ENCODE measurements around the gene USP30. TPM values are rescaled to one million over a fixed set of nuclear protein-coding genes. Genes with fewer than 3 reads are reported as not detected.
A peak's percentile ranks its signal among the peaks of the same experiment; 100 is the strongest.

USP30 gene
- total and polyA plus RNA-seq, 9 of the 15 experiments (the other 6 are each of a cell fraction or from before 2014, with no cell fraction given): 1.4 to 15.2 (median 7.0) TPM

DNA sequence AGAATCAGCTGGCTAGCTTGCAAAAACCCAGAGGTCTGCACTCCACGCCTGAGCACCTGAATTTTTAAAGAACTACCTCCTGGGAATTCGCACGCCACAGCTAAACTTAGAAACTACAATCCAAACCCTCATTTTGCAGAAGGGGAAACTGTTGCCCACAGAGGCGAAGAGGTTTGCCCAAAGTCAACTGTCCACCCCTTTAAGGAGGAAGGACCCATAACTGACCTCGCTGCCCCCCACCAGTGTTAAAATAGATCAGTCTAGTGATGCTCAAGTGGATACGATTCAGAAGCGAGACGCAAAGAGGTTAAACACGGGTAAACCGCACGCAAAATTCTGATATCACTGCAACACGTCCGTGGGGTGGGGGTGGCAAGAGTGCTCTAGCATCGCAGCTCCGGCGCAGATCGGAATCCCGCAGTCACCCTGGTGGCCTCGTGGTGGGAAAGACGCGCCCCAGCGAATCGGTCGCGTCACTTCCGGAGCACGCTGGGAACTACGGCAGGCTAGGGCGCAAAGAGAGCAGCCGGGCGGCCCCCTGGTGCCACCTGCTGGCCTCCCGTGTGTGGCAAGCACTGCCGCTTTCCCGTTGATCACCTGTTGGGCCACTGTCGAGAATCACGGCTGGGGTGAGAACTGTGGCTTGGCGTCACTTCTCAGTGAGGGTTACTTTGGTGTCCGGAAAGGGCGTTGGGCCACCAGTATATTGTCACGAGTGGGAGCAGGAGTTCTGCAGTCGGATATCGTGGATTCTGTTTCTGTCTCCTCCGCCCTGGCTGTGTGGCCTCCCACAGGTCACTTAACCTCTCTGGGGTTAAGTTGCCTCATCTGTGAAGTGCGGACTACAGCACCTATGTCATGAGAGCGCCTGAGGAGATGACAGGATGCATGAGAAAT is 40.9 kb downstream of the USP30 start, which contains the start of gene ALKBH2 (continued):
- TF ChIP-seq, protein P1, sequence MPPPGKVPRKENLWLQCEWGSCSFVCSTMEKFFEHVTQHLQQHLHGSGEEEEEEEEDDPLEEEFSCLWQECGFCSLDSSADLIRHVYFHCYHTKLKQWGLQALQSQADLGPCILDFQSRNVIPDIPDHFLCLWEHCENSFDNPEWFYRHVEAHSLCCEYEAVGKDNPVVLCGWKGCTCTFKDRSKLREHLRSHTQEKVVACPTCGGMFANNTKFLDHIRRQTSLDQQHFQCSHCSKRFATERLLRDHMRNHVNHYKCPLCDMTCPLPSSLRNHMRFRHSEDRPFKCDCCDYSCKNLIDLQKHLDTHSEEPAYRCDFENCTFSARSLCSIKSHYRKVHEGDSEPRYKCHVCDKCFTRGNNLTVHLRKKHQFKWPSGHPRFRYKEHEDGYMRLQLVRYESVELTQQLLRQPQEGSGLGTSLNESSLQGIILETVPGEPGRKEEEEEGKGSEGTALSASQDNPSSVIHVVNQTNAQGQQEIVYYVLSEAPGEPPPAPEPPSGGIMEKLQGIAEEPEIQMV (tag; conservative IDR thresholded peaks at IDR 0.05; ENCODE audit: low read depth): no peak
- TF ChIP-seq CBX5 (IDR thresholded peaks at IDR 0.05; ENCODE audit: borderline replicate concordance, low read depth): no peak
- no peak for TF ChIP-seq ZKSCAN8 (CRISPR knock-in tag; IDR thresholded peaks at IDR 0.05)
- TF ChIP-seq COPS2 (conservative IDR thresholded peaks at IDR 0.05): no peak
- no peak for TF ChIP-seq HNRNPH1 (optimal IDR thresholded peaks at IDR 0.05; ENCODE audit: low read depth, low read length)
- peak; percentile 58; the same call in 1 of the 2 replicates for TF ChIP-seq ZNF431 (CRISPR knock-in tag; IDR thresholded peaks at IDR 0.05)
- TF ChIP-seq, protein P2, sequence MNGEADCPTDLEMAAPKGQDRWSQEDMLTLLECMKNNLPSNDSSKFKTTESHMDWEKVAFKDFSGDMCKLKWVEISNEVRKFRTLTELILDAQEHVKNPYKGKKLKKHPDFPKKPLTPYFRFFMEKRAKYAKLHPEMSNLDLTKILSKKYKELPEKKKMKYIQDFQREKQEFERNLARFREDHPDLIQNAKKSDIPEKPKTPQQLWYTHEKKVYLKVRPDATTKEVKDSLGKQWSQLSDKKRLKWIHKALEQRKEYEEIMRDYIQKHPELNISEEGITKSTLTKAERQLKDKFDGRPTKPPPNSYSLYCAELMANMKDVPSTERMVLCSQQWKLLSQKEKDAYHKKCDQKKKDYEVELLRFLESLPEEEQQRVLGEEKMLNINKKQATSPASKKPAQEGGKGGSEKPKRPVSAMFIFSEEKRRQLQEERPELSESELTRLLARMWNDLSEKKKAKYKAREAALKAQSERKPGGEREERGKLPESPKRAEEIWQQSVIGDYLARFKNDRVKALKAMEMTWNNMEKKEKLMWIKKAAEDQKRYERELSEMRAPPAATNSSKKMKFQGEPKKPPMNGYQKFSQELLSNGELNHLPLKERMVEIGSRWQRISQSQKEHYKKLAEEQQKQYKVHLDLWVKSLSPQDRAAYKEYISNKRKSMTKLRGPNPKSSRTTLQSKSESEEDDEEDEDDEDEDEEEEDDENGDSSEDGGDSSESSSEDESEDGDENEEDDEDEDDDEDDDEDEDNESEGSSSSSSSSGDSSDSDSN (IDR thresholded peaks at IDR 0.05; ENCODE audit: borderline replicate concordance in 1 of 2, low read depth in 2 of 2, low read length in 2 of 2): no peak
- TF ChIP-seq IRF2 (CRISPR knock-in tag; IDR thresholded peaks at IDR 0.05): no peak
- no peak for TF ChIP-seq ZC3H11A (IDR thresholded peaks at IDR 0.05; ENCODE audit: low read depth, low read length)
- TF ChIP-seq, protein P3, sequence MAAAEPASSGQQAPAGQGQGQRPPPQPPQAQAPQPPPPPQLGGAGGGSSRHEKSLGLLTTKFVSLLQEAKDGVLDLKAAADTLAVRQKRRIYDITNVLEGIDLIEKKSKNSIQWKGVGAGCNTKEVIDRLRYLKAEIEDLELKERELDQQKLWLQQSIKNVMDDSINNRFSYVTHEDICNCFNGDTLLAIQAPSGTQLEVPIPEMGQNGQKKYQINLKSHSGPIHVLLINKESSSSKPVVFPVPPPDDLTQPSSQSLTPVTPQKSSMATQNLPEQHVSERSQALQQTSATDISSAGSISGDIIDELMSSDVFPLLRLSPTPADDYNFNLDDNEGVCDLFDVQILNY (CRISPR knock-in tag; IDR thresholded peaks at IDR 0.05): peak; percentile 67; the same call in 1 of the 2 replicates
- no peak for TF ChIP-seq SRSF9 (IDR thresholded peaks at IDR 0.05; ENCODE audit: borderline replicate concordance, low read depth, low read length)
- TF ChIP-seq NR2C1 (IDR thresholded peaks at IDR 0.05): peak; percentile 57; the same call in 1 of the 2 replicates
- TF ChIP-seq NR2C1 (tag; IDR thresholded peaks at IDR 0.05): peak; percentile 78
- 0 out of 2 replicates have a peak, but pooled peaks have one; percentile 56 for TF ChIP-seq ARID2 (IDR thresholded peaks at IDR 0.05)
- TF ChIP-seq GATA2 (CRISPR knock-in tag; IDR thresholded peaks at IDR 0.05): no peak
- TF ChIP-seq, protein P4, sequence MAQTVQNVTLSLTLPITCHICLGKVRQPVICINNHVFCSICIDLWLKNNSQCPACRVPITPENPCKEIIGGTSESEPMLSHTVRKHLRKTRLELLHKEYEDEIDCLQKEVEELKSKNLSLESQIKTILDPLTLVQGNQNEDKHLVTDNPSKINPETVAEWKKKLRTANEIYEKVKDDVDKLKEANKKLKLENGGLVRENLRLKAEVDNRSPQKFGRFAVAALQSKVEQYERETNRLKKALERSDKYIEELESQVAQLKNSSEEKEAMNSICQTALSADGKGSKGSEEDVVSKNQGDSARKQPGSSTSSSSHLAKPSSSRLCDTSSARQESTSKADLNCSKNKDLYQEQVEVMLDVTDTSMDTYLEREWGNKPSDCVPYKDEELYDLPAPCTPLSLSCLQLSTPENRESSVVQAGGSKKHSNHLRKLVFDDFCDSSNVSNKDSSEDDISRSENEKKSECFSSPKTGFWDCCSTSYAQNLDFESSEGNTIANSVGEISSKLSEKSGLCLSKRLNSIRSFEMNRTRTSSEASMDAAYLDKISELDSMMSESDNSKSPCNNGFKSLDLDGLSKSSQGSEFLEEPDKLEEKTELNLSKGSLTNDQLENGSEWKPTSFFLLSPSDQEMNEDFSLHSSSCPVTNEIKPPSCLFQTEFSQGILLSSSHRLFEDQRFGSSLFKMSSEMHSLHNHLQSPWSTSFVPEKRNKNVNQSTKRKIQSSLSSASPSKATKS (CRISPR knock-in tag; IDR thresholded peaks at IDR 0.05): no peak
- TF ChIP-seq, protein P5, sequence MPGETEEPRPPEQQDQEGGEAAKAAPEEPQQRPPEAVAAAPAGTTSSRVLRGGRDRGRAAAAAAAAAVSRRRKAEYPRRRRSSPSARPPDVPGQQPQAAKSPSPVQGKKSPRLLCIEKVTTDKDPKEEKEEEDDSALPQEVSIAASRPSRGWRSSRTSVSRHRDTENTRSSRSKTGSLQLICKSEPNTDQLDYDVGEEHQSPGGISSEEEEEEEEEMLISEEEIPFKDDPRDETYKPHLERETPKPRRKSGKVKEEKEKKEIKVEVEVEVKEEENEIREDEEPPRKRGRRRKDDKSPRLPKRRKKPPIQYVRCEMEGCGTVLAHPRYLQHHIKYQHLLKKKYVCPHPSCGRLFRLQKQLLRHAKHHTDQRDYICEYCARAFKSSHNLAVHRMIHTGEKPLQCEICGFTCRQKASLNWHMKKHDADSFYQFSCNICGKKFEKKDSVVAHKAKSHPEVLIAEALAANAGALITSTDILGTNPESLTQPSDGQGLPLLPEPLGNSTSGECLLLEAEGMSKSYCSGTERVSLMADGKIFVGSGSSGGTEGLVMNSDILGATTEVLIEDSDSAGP (CRISPR knock-in tag; IDR thresholded peaks at IDR 0.05): no peak; the same call in none of the 2 replicates

Data from K562 (cell line).